ENCODE measurements around the gene HEY2.

HEY2 gene

GRCh38 chr6:125747589-125748405 is 1.6 kb upstream of the HEY2 start (continued):
- TF ChIP-seq, protein P1, sequence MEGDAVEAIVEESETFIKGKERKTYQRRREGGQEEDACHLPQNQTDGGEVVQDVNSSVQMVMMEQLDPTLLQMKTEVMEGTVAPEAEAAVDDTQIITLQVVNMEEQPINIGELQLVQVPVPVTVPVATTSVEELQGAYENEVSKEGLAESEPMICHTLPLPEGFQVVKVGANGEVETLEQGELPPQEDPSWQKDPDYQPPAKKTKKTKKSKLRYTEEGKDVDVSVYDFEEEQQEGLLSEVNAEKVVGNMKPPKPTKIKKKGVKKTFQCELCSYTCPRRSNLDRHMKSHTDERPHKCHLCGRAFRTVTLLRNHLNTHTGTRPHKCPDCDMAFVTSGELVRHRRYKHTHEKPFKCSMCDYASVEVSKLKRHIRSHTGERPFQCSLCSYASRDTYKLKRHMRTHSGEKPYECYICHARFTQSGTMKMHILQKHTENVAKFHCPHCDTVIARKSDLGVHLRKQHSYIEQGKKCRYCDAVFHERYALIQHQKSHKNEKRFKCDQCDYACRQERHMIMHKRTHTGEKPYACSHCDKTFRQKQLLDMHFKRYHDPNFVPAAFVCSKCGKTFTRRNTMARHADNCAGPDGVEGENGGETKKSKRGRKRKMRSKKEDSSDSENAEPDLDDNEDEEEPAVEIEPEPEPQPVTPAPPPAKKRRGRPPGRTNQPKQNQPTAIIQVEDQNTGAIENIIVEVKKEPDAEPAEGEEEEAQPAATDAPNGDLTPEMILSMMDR (tag by site-specific recombination; IDR thresholded peaks at IDR 0.05): no peak
- TF ChIP-seq ZNF146 (tag by site-specific recombination; IDR thresholded peaks at IDR 0.05) (no peak), ZSCAN23 (tag by site-specific recombination; IDR thresholded peaks at IDR 0.05) (no peak), BCL6B (tag by site-specific recombination; IDR thresholded peaks at IDR 0.05) (no peak), YY2 (tag by site-specific recombination; IDR thresholded peaks at IDR 0.05) (no peak), ZSCAN16 (tag by site-specific recombination; IDR thresholded peaks at IDR 0.05) (peak; percentile 51), INSM2 (tag by site-specific recombination; IDR thresholded peaks at IDR 0.05) (no peak; the same call in 1 of the 2 replicates), ZNF416 (tag by site-specific recombination; IDR thresholded peaks at IDR 0.05) (no peak), ZFP41 (tag by site-specific recombination; IDR thresholded peaks at IDR 0.05; ENCODE audit: borderline replicate concordance) (no peak), ZNF600 (tag by site-specific recombination; IDR thresholded peaks at IDR 0.05) (peak; percentile 22; the same call in 1 of the 2 replicates), ZNF140 (tag by site-specific recombination; IDR thresholded peaks at IDR 0.05) (no peak), ZNF76 (tag by site-specific recombination; IDR thresholded peaks at IDR 0.05; ENCODE audit: borderline replicate concordance, low read depth) (no peak; the same call in 1 of the 2 replicates), REPIN1 (tag by site-specific recombination; IDR thresholded peaks at IDR 0.05; ENCODE audit: low read depth) (no peak), ZNF658 (tag by site-specific recombination; IDR thresholded peaks at IDR 0.05) (no peak), ZNF626 (tag by site-specific recombination; IDR thresholded peaks at IDR 0.05) (no peak), ZNF621 (tag by site-specific recombination; IDR thresholded peaks at IDR 0.05) (no peak), GLI4 (tag by site-specific recombination; IDR thresholded peaks at IDR 0.05) (no peak), GLIS2 (tag by site-specific recombination; IDR thresholded peaks at IDR 0.05) (peak; percentile 77; the same call in 1 of the 2 replicates), ZNF169 (tag by site-specific recombination; IDR thresholded peaks at IDR 0.05) (no peak), HOXD13 (CRISPR knock-in tag; IDR thresholded peaks at IDR 0.05; ENCODE audit: borderline replicate concordance) (no peak), ZNF701 (tag by site-specific recombination; IDR thresholded peaks at IDR 0.05) (no peak)
- TF ChIP-seq, protein P2, sequence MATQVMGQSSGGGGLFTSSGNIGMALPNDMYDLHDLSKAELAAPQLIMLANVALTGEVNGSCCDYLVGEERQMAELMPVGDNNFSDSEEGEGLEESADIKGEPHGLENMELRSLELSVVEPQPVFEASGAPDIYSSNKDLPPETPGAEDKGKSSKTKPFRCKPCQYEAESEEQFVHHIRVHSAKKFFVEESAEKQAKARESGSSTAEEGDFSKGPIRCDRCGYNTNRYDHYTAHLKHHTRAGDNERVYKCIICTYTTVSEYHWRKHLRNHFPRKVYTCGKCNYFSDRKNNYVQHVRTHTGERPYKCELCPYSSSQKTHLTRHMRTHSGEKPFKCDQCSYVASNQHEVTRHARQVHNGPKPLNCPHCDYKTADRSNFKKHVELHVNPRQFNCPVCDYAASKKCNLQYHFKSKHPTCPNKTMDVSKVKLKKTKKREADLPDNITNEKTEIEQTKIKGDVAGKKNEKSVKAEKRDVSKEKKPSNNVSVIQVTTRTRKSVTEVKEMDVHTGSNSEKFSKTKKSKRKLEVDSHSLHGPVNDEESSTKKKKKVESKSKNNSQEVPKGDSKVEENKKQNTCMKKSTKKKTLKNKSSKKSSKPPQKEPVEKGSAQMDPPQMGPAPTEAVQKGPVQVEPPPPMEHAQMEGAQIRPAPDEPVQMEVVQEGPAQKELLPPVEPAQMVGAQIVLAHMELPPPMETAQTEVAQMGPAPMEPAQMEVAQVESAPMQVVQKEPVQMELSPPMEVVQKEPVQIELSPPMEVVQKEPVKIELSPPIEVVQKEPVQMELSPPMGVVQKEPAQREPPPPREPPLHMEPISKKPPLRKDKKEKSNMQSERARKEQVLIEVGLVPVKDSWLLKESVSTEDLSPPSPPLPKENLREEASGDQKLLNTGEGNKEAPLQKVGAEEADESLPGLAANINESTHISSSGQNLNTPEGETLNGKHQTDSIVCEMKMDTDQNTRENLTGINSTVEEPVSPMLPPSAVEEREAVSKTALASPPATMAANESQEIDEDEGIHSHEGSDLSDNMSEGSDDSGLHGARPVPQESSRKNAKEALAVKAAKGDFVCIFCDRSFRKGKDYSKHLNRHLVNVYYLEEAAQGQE (tag by site-specific recombination; IDR thresholded peaks at IDR 0.05): peak; percentile 33; the same call in 1 of the 2 replicates
- TF ChIP-seq, protein P3, sequence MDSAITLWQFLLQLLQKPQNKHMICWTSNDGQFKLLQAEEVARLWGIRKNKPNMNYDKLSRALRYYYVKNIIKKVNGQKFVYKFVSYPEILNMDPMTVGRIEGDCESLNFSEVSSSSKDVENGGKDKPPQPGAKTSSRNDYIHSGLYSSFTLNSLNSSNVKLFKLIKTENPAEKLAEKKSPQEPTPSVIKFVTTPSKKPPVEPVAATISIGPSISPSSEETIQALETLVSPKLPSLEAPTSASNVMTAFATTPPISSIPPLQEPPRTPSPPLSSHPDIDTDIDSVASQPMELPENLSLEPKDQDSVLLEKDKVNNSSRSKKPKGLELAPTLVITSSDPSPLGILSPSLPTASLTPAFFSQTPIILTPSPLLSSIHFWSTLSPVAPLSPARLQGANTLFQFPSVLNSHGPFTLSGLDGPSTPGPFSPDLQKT (IDR thresholded peaks at IDR 0.05; ENCODE audit: borderline replicate concordance, low read depth, low read length): no peak
- TF ChIP-seq, protein P4, sequence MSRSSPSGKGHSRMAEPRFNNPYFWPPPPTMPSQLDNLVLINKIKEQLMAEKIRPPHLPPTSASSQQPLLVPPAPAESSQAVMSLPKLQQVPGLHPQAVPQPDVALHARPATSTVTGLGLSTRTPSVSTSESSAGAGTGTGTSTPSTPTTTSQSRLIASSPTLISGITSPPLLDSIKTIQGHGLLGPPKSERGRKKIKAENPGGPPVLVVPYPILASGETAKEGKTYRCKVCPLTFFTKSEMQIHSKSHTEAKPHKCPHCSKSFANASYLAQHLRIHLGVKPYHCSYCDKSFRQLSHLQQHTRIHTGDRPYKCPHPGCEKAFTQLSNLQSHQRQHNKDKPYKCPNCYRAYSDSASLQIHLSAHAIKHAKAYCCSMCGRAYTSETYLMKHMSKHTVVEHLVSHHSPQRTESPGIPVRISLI (tag by site-specific recombination; IDR thresholded peaks at IDR 0.05): no peak; the same call in 1 of the 2 replicates
- TF ChIP-seq, protein P5, sequence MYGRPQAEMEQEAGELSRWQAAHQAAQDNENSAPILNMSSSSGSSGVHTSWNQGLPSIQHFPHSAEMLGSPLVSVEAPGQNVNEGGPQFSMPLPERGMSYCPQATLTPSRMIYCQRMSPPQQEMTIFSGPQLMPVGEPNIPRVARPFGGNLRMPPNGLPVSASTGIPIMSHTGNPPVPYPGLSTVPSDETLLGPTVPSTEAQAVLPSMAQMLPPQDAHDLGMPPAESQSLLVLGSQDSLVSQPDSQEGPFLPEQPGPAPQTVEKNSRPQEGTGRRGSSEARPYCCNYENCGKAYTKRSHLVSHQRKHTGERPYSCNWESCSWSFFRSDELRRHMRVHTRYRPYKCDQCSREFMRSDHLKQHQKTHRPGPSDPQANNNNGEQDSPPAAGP (tag by site-specific recombination; IDR thresholded peaks at IDR 0.05): no peak
- TF ChIP-seq, protein P6, sequence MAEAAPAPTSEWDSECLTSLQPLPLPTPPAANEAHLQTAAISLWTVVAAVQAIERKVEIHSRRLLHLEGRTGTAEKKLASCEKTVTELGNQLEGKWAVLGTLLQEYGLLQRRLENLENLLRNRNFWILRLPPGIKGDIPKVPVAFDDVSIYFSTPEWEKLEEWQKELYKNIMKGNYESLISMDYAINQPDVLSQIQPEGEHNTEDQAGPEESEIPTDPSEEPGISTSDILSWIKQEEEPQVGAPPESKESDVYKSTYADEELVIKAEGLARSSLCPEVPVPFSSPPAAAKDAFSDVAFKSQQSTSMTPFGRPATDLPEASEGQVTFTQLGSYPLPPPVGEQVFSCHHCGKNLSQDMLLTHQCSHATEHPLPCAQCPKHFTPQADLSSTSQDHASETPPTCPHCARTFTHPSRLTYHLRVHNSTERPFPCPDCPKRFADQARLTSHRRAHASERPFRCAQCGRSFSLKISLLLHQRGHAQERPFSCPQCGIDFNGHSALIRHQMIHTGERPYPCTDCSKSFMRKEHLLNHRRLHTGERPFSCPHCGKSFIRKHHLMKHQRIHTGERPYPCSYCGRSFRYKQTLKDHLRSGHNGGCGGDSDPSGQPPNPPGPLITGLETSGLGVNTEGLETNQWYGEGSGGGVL (tag by site-specific recombination; IDR thresholded peaks at IDR 0.05): peak; percentile 41; the same call in 1 of the 2 replicates

All from HEK293 (cell line).